KMS-11 (cell line): ENCODE measurements around the gene LDLRAD3.

Experiments used
- H2AFZ ChIP-seq: fragments of 200-600 bp; sonication (generic); 2 replicates; pipeline ENCODE4 v1.6.1; 2016; ENCODE audit warnings: antibody characterized with exemption, mixed run types, low read depth
- H3K27ac ChIP-seq: fragments of 200-600 bp; sonication (generic); 2 replicates; pipeline ENCODE4 v1.6.1; 2016; ENCODE audit warnings: mild to moderate bottlenecking, mixed run types
- H3K27me3 ChIP-seq: fragments of 200-600 bp; sonication (generic); 2 replicates; pipeline ENCODE4 v1.6.1; 2017; ENCODE audit warnings: mild to moderate bottlenecking, low read depth, mixed run types, moderate library complexity; ENCODE audit not compliant: insufficient read depth
- H3K36me3 ChIP-seq: fragments of 200-600 bp; sonication (generic); 2 replicates; pipeline ENCODE4 v1.6.1; 2017; ENCODE audit warnings: mild to moderate bottlenecking, mixed run types; ENCODE audit not compliant: insufficient read depth
- H3K4me1 ChIP-seq: fragments of 200-600 bp; sonication (generic); 2 replicates; pipeline ENCODE4 v1.6.1; 2016; ENCODE audit warnings: mild to moderate bottlenecking, low read depth, mixed run types; ENCODE audit not compliant: poor library complexity, severe bottlenecking
- H3K4me2 ChIP-seq: fragments of 200-600 bp; sonication (generic); 2 replicates; pipeline ENCODE4 v1.7.0; 2016; ENCODE audit warnings: mild to moderate bottlenecking, mixed run types
- H3K4me3 ChIP-seq: fragments of 200-600 bp; sonication (generic); IDR thresholded peaks from 2 replicates; pipeline ENCODE4 v1.6.1; 2017; ENCODE audit warnings: low read depth, low read length, mixed read lengths; ENCODE audit not compliant: insufficient read depth
- H3K79me2 ChIP-seq: fragments of 200-600 bp; sonication (generic); 2 replicates; pipeline ENCODE4 v1.6.1; 2016; ENCODE audit warnings: low read depth, mixed run types; ENCODE audit not compliant: insufficient read depth
- H3K9ac ChIP-seq: fragments of 200-600 bp; sonication (generic); 2 replicates; pipeline ENCODE4 v1.6.1; 2016; ENCODE audit warnings: mild to moderate bottlenecking, mixed run types
- H4K20me1 ChIP-seq: fragments of 200-600 bp; sonication (generic); 2 replicates; pipeline ENCODE4 v1.6.1; 2016; ENCODE audit warnings: mild to moderate bottlenecking, mixed run types; ENCODE audit not compliant: insufficient read depth
- CTCF ChIP-seq: fragments of 200-600 bp; sonication (generic); conservative IDR thresholded peaks from 2 replicates; pipeline ENCODE4 v1.6.1; 2017; ENCODE audit warnings: low read depth, mild to moderate bottlenecking, antibody characterized with exemption, low read length, moderate library complexity, mixed read lengths

The LDLRAD3 gene

GRCh38 chr11:35982061-35982460 lies 38.2 kb downstream of the LDLRAD3 start:
- peaks cover 8% of the 10 kb centered on the region for H3K4me1 ChIP-seq
- H4K20me1 ChIP-seq, result no peaks in the 10 kb centered on the region
- no peaks in the 10 kb centered on the region for H3K79me2 ChIP-seq
- H3K4me2 ChIP-seq, result no peak overlapping the region
- no peak for TF ChIP-seq CTCF
- H2AFZ ChIP-seq, result no peak overlapping the region
- no peak overlapping the region for H3K9ac ChIP-seq
- H3K36me3 ChIP-seq, result no peaks in the 10 kb centered on the region
- no peak overlapping the region for H3K4me3 ChIP-seq
- no peak overlapping the region for H3K27ac ChIP-seq
- no peaks in the 10 kb centered on the region for H3K27me3 ChIP-seq

GRCh38 chr11:35983981-35984380 lies 40.1 kb downstream of the LDLRAD3 start:
- peaks cover 8% of the 10 kb centered on the region for H3K4me1 ChIP-seq
- no peak overlapping the region for H3K27ac ChIP-seq
- H3K79me2 ChIP-seq, result no peaks in the 10 kb centered on the region
- H2AFZ ChIP-seq, result no peak overlapping the region
- no peak for TF ChIP-seq CTCF
- no peak overlapping the region for H3K4me3 ChIP-seq
- H3K4me2 ChIP-seq, result no peak overlapping the region
- no peak overlapping the region for H3K9ac ChIP-seq
- no peaks in the 10 kb centered on the region for H4K20me1 ChIP-seq
- H3K27me3 ChIP-seq, result no peaks in the 10 kb centered on the region
- no peaks in the 10 kb centered on the region for H3K36me3 ChIP-seq

GRCh38 chr11:35986947-35987346 lies 43.1 kb downstream of the LDLRAD3 start:
- Histone ChIP-seq H3K9ac (no peak overlapping the region), H3K4me3 (no peak overlapping the region), H3K36me3 (no peaks in the 10 kb centered on the region), H3K27me3 (no peaks in the 10 kb centered on the region), H2AFZ (no peak overlapping the region), H3K4me2 (no peak overlapping the region), H3K4me1 (no peaks in the 10 kb centered on the region), H4K20me1 (no peaks in the 10 kb centered on the region), H3K79me2 (no peaks in the 10 kb centered on the region), H3K27ac (no peak overlapping the region)
- TF ChIP-seq CTCF, result no peak

- Histone ChIP-seq H3K79me2 (no peaks in the 10 kb centered on the region), H3K4me1 (no peaks in the 10 kb centered on the region), H2AFZ (no peak overlapping the region), H3K27ac (no peak overlapping the region), H3K27me3 (no peaks in the 10 kb centered on the region), H3K4me2 (no peak overlapping the region), H3K4me3 (no peak overlapping the region), H3K36me3 (no peaks in the 10 kb centered on the region), H4K20me1 (no peaks in the 10 kb centered on the region), H3K9ac (no peak overlapping the region)
- no peak for TF ChIP-seq CTCF
Measured at GRCh38 chr11:35990170-35990569, 46.3 kb downstream of the LDLRAD3 start.
